NCI-H748 treated with DMSO at 0.1 percent for 48 hours (cell line): ENCODE data around the gene CDCA7.
"Not testable (repeated sequence)": the region's sequence is repeated elsewhere in the genome, so short reads cannot be mapped to it uniquely, and the experiment has no call there.

Experiments used
- DNase-seq: peaks from one replicate; lab custom pipeline; 2025; lab: John Stamatoyannopoulos, UW

CDCA7 gene

DNA sequence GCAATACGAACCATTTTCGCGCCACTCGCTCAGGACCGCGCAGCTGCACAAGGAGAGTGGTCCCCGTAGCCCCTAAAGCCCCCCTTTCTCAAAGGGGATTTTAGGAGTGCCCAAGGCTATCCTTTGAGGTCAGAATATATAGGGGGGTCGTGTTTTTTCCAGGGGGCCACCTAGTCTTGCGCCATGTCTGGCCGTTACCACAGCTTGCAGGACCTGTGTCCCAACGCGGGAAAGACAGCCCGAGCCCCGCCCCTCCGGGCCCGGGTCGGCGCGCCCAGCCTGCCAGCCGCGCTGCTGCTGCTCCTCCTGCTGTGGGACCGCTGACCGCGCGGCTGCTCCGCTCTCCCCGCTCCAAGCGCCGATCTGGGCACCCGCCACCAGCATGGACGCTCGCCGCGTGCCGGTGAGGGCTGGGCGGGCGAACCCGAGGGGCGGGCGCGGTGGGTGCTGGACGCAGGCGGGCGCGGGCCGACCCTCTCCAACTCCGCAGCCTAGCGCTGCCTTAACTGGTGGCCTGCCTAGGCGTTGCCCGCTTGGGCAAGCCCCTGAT, at the start of gene CDCA7:
TSS of gene CDCA7 (plus strand) at position 291 of the 550 bp plus-strand sequence. CDS start at position 383, 92 bp downstream.
- DNase-seq: peak; percentile 60

DNA sequence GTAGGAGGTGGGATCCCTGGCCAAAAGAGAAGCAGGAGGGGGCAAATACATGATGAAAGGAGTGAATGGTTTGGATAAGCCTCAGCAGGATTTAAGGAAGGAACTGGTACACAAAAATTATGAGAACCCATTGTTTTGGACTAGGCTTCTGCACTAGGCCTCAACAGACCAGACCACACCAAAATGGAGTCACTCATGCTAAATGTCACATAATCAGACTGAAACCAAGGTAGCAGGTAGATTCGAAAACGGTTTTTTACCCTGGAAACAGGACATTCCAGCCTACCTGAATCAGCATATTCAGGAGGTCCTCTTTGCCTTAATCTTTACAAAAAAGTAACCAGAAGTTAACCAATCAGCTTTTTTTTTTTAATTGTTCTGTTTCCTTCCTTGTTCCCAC, 49.4 kb upstream of the CDCA7 start:
- no peak for DNase-seq

DNA sequence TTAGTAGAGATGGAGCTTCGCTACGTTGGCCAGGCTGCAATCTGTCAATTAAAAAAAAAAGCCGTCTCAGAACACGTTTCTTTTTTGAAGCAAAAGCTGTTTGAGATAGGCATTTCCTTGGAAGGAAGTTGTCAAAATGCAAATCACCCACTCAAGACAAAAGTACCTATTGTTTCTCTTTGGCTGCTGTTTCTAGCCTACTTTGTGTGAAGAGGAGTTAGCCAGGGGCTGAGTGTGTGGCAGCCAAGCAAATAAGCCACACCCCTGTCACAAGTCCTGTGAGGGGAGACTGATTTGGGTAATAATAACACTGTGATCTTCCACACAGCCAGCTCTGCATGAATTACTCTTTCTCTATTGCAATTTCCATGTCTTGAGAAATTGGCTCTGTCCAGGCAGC, 47.4 kb upstream of the CDCA7 start:
- DNase-seq: no peak

DNA sequence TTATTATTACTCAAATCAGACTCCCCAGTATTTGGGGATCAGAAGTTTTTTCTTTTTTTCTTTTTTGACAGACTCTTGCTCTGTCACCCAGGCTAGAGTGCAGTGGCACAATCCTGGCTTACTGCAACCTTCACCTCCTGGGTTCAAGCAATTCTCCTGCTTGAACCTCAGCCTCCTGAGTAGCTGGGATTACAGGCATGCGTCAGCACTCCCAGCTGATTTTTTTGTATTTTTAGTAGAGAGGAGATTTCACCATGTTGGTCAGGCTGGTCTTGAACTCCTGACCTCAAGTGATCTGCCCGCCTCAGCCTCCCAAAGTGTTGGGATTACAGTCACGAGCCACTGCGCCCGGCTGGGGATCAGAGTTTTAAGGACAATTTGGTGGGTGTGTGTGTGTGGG, 45.3 kb upstream of the CDCA7 start:
- DNase-seq: not testable (repeated sequence)

DNA sequence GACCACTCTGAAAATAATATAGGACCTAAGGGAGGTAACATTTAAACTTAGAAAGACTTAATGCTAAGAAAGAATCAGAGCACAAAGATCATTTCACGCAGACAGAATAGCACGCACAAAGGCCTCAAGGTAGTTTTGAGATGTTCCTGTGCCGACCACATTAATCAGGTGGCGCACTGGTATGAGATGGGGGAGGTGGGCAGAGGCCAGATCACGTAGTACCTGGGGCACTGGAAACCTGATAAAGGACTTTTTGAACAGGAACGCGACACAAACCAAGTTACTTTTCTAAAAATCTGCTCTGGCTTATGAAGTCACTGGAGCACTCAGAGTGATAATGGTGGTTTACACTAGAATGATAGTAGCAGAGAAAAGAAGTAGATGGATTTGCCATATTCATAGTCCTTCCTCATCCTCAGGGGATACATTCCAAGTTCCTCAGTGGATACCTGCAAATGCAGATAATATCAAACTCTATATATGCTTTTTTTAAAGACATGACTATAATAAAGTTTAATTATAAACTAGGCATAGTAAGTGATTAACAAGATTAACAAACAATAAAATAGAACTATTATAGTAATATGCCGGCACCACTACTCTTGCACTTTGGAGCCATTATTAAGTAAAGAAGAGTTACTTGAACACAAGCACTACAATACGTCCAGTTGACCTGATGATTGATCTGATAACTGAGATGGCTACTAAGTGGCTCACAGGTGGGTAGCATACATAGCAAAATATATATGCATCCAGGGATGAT, 42.6 kb upstream of the CDCA7 start:
- no peak for DNase-seq

DNA sequence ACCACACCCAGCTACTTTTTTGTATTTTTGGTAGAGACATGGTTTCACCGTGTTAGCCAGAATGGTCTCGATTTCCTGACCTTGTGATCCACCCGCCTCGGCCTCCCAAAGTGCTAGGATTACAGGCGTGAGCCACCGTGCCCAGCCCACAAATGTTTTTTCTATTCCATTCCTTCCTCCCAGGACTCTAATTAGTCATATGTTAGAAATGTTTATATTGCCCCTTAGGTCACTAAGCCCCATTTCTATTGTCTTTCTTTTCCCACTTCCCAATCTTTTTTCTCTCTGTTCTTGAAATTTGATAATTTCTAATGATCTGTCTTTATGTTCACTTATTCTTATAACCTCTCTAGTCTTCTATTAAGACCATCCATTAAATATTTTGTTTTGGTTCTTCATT, 31.3 kb upstream of the CDCA7 start:
- no peak for DNase-seq

DNA sequence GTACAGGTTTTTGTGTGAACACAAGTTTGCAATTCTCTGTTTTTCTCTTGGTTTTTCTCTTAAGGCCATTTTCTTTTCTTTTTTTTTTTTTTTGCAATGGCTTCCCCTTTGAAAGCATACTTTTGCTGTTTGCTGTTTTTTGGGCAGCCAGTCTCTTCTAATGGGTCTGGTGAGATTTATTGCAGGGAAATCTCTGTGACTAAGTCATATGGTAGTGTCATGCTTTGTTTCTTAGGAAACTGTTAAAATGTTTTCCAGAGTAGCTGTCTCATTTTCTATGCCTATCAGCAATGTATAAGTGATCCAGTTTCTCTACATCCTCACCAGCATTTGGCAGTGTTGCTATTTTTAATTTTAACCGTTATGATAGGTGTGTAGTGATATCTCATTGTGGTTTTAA, 27.9 kb upstream of the CDCA7 start:
- DNase-seq: no peak

DNA sequence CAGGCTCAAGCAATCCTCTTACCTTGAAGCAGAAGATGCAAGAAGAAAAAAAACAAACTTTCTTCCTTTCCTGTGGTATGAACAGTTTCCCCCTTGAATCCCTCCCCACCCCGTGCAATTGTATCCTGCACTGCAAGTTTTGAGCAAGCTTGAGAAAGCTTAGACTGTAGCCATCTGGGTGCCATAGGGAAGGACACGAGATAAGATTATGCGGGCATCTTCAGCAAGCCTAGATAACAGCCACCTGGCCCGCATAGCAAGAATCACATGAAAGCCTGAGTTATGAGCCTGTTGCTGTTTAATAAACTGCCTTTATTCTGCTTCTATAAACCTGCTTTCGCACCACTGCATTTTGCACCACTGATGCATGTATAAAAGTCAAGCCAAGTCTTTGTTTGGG, 27.3 kb upstream of the CDCA7 start:
- DNase-seq: no peak

DNA sequence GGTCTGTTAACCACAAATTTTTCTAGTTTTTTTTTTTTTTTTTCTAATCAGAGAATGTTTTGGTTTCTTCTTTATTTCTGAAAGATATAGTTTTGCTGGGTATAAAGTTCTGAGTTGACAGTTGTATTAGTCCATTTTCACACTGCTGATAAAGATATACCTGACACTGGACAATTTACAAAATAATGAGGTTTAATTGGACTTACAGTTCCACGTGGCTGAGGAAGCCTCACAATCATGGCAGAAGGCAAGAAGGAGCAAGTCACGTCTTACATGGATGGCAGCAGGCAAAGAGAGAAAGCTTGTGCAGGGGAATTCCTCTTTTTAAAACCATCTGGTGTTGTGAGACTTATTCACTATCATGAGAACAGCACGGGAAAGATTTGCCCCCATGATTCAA, 21.7 kb upstream of the CDCA7 start:
- DNase-seq: not testable (repeated sequence)

DNA sequence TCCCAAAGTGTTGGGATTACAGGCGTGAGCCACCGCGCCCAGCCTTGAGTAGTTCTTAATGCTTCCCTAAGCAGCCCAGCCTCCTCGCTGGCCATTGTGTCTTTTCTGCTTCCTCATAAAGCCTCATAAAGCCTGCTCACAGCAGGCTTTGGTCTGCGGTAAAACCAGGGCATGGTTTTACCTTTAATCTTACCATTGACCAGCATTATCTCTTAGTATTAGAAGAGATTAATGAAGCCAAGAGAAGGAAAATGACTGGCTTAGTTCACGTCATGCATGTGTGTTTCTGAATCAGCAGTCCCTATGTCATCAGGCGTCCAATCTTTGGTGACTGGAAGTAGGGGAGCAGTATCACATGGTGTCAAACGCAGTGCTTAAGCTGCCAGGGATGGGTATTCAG, 14.9 kb upstream of the CDCA7 start:
- DNase-seq: no peak

DNA sequence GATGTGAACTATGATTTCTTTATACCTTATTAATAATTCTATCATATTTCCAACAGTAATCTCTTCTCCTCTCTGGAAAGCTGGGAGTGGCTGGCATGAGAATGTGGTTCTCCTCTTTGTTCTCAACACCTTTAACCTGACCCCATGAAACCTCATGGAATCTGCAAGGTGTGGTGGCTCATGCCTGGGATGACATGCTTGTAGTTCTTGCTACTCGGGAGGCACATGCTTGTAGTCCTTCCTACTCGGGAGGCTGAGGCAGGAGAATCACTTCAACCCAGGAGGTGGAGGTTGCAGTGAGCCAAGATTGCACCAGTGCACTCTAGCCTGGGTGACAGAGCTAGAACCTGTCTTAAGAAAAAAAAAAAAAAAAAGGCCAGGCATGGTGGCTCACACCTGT, 10.8 kb upstream of the CDCA7 start:
- no peak for DNase-seq

DNA sequence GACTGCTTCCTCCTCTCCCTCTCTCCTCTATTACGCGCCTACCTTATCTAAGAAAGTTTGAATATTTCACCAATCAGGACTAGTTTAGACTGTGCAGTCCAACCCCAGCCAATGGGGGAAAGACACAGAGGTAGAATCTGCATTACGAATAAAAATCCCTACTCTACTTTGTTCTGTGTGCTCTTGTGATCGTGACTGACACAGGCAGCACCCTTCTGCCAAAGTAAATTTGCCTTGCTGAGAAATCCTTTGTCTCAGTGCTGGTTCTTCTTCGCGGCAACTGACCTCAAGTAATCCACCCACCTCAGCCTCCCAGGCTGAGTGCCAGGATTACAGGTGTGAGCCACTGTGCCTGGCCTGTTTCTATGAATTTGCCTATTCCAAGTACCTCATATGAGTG, 8.6 kb upstream of the CDCA7 start:
- no peak for DNase-seq

DNA sequence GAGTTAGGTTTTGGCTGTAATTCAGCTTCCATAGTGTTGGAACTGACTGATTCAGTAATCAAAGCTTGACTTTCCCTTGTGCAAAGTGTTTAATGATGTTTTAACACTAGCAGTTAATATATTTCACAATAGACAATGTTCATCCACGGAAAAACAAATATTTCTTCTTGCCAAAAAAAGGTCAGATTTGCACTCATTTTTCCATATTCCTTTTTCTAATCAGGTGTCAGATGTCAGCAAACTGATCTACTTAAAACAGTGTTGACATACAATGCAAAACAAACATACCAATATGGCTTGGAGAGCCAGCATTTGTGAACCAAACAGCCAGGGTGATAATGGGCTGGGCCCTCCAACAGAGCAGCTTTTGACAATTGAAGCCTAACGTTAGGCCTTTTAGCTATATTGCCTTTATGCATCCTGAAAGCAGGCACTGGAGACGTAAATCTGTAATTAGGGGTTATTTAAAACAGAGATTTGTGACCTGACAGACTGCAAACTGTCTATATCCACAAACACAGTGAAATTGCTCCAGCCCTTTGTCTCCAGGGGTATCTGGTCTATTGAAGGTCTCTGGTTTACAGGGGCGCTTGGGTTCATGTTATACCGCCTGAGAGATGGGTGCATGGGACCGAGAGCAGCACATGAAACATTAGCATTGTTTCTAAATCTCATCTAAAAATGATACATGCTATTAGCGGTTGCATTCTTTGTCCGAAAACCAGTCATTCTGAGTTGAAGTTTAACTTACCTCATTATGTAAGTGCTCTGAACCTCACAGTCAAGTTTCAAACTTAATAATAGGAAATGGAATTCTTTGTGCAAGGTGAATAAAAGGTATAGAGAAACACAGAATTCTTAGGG, 7.1 kb upstream of the CDCA7 start:
- DNase-seq: peak; percentile 99

DNA sequence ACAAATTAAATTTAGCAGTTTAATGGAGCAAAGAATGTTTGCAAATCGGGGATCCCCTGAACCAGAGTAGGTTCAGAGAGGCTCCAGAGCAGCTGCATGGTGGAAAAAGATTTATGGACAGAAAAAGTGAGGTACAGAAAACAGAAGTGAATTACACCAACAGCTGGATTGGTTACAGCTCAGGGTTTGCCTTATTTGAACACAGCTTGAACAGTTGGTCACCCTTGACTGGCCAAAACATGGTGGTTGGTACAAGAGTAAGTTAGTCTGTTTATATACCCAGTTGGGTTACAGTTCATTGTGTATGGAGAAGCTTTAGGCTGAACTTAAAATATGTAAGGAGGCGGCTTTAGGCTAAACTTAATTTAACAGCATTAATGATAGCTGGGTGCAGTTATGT, 5.4 kb upstream of the CDCA7 start:
- no peak for DNase-seq

DNA sequence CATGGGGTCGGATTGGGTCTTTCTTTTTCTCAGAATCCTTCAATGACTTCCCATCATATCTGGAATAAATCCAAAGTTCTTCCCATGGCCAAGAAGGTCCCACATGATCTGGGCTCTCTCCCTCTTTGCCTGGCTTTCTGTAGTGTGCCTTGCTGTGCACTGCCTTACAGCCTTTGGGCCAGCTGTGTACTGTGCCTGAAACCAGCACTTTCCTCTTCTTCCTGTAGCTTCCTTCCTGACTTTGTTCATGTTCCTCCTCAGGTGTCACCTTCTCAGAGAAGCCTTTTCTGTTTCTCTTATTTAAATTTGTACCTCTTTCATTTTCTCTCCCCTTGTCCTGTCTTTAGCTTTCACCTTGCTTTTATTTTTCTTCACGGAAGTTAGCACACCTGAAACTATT, 4.3 kb upstream of the CDCA7 start:
- no peak for DNase-seq

DNA sequence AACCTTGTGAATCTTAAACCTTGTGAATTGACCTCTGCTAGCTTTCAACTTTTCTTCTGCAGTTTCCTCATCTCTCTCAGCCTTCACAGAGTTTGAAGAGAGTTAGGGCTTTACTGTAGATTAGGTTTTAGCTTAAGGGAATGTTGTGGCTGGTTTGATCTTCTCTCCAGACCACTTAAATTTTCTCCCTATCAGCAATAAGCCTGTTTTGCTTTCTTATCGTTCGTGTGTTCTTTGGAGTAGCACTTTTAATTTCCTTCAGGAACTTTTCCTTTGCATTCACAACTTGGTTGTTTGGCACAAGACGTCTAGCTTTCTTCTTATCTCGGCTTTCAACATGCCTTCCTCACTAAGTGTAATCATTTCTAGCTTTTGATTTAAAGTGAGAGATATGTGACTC, 2.8 kb upstream of the CDCA7 start:
- no peak for DNase-seq

DNA sequence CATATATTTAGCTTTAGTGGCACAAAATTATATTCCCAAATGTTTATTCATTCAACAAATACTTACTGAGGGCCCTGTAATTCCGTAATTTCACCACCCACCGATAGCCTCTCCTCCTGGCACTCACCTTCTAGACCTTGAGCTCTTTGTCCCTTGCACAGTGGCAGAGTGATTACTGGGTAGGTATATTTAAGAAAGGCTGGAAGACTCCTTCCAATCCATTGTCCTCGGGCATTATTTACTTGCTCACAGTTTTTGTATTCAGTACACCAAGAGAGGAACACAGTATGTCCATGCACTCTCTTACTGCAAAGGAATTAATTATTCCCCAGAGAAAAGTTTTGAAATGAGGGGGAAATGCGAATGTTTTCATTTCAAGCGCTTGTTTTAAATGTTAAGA, 1.1 kb upstream of the CDCA7 start:
- peak; percentile 10 for DNase-seq

DNA sequence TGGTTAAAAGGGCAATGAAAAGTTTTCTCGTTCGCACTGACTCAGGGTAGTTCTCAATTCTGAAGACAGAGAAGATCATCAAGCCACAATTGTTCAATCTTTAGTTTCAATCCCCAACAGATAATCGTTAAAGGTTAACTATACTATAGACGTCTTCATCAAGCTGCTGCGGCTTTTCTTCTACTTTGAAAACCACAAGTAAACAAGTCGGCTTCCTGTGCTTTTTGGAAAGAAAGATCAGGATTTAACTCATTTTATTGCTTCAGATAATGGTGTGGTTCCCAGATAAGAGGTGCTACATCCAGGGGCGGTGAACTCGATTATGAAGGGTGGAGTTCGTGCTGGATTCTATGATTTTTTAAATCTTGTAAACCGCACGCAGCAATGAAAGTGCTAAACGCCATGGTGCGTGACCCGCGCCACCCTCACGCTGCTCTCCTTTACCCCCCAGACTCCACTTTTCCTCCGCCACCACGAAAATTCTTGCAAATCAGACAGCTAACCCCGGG, 545 bp upstream of the CDCA7 start:
- DNase-seq: no peak

DNA sequence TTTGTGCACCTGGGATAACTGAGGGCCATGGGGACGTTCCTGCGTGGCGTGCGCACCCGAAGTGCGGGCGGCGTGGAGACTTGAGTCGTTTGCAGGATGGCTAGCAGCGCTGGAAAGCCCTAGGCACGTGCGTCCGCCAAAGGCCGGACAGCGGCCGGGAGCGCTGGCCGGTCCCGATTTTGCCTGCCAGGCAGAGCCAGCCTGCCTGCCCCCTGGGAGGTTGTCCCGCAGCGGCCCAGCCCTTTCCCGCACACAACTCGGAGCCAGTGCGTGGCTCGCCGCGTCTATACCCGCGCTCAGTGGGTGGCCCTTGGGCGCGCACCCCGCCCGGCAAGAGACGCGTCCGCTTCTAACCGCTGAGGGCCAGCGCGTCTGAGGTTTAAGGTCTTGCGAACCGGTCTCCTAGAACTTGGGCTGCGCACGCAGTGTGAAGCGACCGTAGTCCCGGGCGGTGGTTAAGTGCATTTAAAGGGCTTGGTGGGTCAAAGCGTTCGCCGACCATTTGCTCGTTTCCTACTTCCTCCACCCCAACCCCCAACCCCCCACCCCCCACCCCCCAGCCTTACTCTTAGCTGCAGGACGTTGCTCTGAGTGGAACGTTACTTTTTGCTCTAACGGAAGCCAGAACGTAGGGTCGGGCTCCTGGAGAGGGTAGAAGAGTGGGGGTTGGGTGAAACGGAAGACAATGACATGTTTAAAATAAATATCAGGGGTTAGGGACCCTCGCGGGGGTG, 627 bp downstream of the CDCA7 start:
- DNase-seq: peak; percentile 44

DNA sequence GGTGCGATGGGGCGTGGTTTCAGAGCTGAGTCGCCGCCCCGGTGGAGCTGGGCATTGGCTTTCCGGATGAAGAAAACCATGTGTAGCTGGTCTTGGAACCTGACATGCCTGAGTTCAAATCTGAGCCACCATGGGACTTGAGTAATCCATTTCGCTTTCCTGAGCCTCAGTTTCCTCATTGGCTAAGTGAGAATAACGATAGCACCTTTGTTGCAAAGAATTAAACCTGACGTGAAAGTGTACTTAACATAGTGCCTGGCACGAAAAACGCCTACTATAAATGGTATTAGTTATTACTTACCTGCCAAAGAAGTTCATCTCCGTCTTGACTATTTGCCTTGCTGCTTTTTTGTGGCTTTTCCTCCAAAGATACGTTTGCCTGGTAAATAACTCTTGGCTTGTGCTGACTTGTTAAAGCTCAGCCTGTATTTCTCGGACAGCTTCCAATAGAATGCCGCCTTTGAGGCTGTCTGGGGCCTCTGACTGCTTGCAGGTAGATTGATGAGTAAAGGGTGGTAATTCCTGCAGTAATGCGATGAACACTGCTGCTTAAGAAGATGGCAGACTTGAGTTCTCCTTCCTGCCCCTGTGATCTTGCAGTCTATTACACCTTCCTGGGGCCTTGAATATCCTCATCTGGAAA, 1.3 kb downstream of the CDCA7 start:
- no peak for DNase-seq

DNA sequence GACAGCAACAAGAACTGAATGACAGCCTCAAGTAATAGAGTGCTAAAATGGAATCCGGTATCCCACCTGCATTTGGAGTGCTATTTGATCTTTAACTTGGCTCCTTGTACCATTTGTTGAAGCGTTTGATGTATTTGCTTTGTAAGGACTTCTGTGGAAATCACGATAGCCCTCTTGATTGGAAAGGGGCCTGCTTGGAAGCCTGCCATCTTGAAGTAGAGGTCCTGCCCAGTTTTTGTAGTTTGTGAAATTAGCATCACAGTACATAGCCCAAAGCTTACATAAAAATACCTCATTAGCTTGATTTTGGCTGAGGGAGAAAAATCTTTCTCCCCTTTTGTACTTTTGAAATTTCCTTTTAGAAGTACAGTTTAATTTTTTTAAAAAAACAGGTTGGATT, 2.7 kb downstream of the CDCA7 start:
- DNase-seq: no peak

DNA sequence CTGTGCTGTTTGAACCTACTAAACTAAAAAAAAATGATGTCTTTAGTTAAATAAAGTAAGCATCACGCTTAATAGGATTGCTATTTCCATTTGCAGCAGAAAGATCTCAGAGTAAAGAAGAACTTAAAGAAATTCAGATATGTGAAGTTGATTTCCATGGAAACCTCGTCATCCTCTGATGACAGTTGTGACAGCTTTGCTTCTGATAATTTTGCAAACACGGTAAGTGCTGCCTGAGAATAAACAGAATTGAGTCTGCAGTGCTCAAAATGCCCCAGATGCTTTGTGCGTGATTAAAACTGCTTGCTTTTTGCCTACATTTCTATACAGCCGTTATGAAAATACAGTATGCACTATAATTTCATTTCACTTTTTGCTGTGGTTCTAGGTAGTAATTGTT, 3.9 kb downstream of the CDCA7 start:
- DNase-seq: no peak
